Glutamatergic neuron (in vitro differentiated cells): ENCODE data around the gene SMAD2. TPM values are rescaled to one million over a fixed set of nuclear protein-coding genes. Genes with fewer than 3 reads are reported as not detected.

Experiments used
- DNase-seq: peaks from one replicate; pipeline ENCODE4 v3.0.0; 2022
- H3K27ac Mint-ChIP-seq: one replicate; pipeline ENCODE4 v1.8.0; 2020; ENCODE audit warnings: mild to moderate bottlenecking, mixed read lengths, inconsistent platforms; ENCODE audit not compliant: unreplicated experiment
- H3K27me3 Mint-ChIP-seq: one replicate; pipeline ENCODE4 v1.8.0; 2020; ENCODE audit warnings: mild to moderate bottlenecking, moderate library complexity, mixed read lengths, inconsistent platforms; ENCODE audit not compliant: unreplicated experiment
- H3K36me3 Mint-ChIP-seq: one replicate; pipeline ENCODE4 v1.8.0; 2020; ENCODE audit warnings: mild to moderate bottlenecking, mixed read lengths, inconsistent platforms; ENCODE audit not compliant: unreplicated experiment
- H3K4me1 Mint-ChIP-seq: one replicate; pipeline ENCODE4 v1.8.0; 2020; ENCODE audit warnings: mild to moderate bottlenecking, low read depth, mixed read lengths, inconsistent platforms; ENCODE audit not compliant: unreplicated experiment
- H3K4me3 Mint-ChIP-seq: one replicate; pipeline ENCODE4 v1.8.0; 2020; ENCODE audit warnings: mild to moderate bottlenecking, mixed read lengths, inconsistent platforms; ENCODE audit not compliant: unreplicated experiment
- H3K9me3 Mint-ChIP-seq: one replicate; pipeline ENCODE4 v1.8.0; 2020; ENCODE audit warnings: mild to moderate bottlenecking, moderate library complexity, mixed read lengths, inconsistent platforms; ENCODE audit not compliant: unreplicated experiment
- total RNA-seq: library from RNA; stranded (reverse); fragmentation: NEBNext Ultra II Directional; extraction: Animal tissue kit (Norgen Biotek cat#: 25700); gene quantifications from one replicate; pipeline ENCODE4 v1.2.1, GENCODE V29; 2021; ENCODE audit not compliant: unreplicated experiment
- TF ChIP-seq, protein P1 (sequence below): fragments of 200-600 bp; sonication (generic); IDR thresholded peaks from one replicate; pipeline ENCODE4 v1.5.0; 2021; ENCODE audit not compliant: partially characterized antibody, unreplicated experiment

Gene SMAD2
- total RNA-seq, 1 donor from 2014 or later: 134 TPM

DNA sequence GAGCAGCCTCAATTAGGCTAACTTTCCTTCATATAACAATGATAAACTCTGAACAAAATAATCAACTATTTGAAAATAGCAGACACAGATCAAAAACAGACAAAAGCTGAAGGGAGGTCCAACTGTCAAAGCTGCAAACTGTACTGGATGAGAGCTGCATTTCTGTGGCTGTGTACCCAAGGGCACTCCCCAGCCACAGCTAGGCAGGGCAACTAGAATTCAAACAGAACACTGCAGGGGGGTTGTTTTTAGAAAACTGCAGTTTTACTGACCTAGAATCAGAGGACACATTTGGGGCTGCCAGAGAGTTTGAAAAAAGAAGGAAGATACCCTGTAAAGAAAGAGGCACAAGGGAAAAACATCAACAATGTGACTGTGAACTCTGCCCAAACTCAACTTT lies 56.8 kb downstream of the SMAD2 start:
- Mint-ChIP-seq H3K9me3 (peaks cover 2% of the 10 kb centered on the region), H3K4me1 (peaks cover 12% of the 10 kb centered on the region), H3K4me3 (no peak overlapping the region), H3K27me3 (no peaks in the 10 kb centered on the region), H3K36me3 (no peaks in the 10 kb centered on the region), H3K27ac (no peak overlapping the region)
- TF ChIP-seq, protein P1, sequence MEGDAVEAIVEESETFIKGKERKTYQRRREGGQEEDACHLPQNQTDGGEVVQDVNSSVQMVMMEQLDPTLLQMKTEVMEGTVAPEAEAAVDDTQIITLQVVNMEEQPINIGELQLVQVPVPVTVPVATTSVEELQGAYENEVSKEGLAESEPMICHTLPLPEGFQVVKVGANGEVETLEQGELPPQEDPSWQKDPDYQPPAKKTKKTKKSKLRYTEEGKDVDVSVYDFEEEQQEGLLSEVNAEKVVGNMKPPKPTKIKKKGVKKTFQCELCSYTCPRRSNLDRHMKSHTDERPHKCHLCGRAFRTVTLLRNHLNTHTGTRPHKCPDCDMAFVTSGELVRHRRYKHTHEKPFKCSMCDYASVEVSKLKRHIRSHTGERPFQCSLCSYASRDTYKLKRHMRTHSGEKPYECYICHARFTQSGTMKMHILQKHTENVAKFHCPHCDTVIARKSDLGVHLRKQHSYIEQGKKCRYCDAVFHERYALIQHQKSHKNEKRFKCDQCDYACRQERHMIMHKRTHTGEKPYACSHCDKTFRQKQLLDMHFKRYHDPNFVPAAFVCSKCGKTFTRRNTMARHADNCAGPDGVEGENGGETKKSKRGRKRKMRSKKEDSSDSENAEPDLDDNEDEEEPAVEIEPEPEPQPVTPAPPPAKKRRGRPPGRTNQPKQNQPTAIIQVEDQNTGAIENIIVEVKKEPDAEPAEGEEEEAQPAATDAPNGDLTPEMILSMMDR: no peak
- DNase-seq: no peak

- DNase-seq: no peak
- no peaks in the 10 kb centered on the region for H3K36me3 Mint-ChIP-seq
- H3K27ac Mint-ChIP-seq: no peak overlapping the region
- H3K27me3 Mint-ChIP-seq: no peaks in the 10 kb centered on the region
- peaks cover 12% of the 10 kb centered on the region for H3K4me1 Mint-ChIP-seq
- TF ChIP-seq, protein P1: no peak
- H3K9me3 Mint-ChIP-seq: peaks cover 2% of the 10 kb centered on the region
- H3K4me3 Mint-ChIP-seq: no peak overlapping the region
These were observed 58.0 kb downstream of the SMAD2 start for GRCh38 chr18:47872426-47872825.

- Mint-ChIP-seq H3K27ac (no peak overlapping the region), H3K36me3 (no peaks in the 10 kb centered on the region), H3K27me3 (no peaks in the 10 kb centered on the region), H3K4me3 (no peak overlapping the region), H3K4me1 (peaks cover 12% of the 10 kb centered on the region), H3K9me3 (peaks cover 2% of the 10 kb centered on the region)
- TF ChIP-seq, protein P1: no peak
- DNase-seq: no peak
These were observed 59.2 kb downstream of the SMAD2 start for GRCh38 chr18:47871288-47871687.

GRCh38 chr18:47870605-47871004 lies 59.9 kb downstream of the SMAD2 start:
- TF ChIP-seq, protein P1: no peak
- H3K4me3 Mint-ChIP-seq: no peak overlapping the region
- peaks cover 12% of the 10 kb centered on the region for H3K4me1 Mint-ChIP-seq
- DNase-seq: no peak
- H3K27ac Mint-ChIP-seq: no peak overlapping the region
- no peaks in the 10 kb centered on the region for H3K36me3 Mint-ChIP-seq
- peaks cover 2% of the 10 kb centered on the region for H3K9me3 Mint-ChIP-seq
- H3K27me3 Mint-ChIP-seq: no peaks in the 10 kb centered on the region

DNA sequence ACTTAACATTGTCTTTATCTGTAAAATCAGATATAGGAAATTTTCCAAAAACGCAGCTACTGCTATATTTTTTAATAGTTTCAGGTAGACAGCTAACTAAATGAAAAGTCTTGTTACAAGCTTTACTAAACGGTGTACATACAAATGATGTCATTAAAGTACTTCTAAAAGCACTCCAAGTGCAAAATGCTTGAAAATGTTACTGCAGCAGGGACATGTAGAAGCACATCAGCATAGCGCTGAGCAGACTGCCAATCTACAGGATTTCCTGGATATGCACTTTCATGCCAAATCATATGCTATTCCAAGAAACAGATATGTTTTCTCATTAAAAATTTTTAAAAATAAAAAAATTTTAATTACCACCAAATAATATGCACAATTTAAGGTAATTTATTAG lies 61.7 kb downstream of the SMAD2 start:
- H3K4me1 Mint-ChIP-seq: peaks cover 4% of the 10 kb centered on the region
- H3K4me3 Mint-ChIP-seq: no peak overlapping the region
- TF ChIP-seq, protein P1: no peak
- H3K27me3 Mint-ChIP-seq: no peaks in the 10 kb centered on the region
- no peaks in the 10 kb centered on the region for H3K36me3 Mint-ChIP-seq
- H3K9me3 Mint-ChIP-seq: peaks cover 2% of the 10 kb centered on the region
- DNase-seq: no peak
- no peak overlapping the region for H3K27ac Mint-ChIP-seq
